NOMO-1 treated with DMSO at 0.1 percent for 48 hours (cell line): ENCODE results near the gene HPN.
"Not testable (repeated sequence)": the region's sequence is repeated elsewhere in the genome, so short reads cannot be mapped to it uniquely, and the experiment has no call there.

Experiments used
- DNase-seq: peaks from one replicate; lab custom pipeline; 2025; ENCODE audit not compliant: unreplicated experiment; lab: John Stamatoyannopoulos, UW

HPN gene

DNA sequence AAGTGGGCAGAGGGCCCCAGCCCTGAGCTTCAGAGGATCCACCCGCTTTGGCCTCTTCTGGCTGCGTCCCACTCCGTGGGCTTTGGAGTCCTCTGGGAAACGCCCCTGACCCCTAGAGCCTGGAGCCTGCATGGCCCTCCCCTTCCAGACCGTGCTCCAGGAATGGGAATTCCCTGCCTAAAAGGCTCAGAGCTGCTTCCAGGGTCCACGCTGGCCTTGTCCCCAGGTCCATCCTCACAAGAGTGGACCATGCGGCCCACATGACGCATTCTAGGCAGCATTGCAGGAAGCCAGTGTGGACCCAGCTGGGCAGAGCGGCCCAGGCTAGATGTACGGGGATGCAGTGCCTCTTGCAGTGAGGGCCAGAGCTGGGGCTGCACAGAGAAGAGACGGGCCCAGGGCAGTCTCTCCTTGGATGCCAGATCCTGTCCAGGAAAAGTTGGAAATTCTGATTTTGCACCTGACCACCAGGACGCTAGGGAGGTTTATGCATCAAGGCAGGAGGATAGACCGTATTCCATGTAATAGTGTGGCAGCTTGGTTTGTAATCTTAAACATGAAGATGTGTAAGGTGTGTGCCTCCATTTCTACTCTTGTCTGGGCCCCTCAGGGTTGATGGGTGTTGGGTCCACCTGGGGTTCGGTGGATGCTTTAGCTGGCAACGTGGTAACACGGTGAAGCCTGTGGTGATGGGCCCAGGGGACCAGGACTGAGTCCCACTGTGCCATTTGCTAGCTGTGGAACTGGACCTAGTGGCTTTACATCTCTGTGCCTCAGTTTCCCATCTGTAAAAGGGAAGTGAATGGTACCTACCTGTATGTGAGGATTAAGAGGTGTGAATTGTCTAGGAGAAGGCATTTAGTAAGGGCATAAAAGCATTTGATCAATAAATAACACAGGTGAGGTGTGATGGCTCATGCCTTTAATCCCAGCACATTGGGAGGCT lies 59.3 kb downstream of the HPN start:
- DNase-seq = no peak

DNA sequence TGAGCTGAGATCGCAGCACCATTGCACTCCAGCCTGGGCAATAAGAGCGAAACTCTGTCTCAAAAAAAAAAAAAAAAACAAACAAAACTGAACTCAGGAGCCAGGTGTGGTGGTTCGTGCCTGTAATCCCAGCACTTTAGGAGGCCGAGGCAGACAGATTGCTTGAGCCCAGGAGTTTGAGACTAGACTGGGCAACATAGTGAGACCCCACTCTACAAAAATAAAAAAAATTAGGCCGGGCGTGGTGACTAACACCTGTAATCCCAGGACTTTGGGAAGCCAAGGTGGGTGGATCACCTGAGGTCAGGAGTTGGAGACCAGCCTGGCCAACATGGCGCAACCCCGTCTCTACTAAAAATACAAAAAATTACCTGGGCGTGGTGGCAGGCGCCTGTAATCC lies 60.4 kb downstream of the HPN start:
- DNase-seq = not testable (repeated sequence)

DNA sequence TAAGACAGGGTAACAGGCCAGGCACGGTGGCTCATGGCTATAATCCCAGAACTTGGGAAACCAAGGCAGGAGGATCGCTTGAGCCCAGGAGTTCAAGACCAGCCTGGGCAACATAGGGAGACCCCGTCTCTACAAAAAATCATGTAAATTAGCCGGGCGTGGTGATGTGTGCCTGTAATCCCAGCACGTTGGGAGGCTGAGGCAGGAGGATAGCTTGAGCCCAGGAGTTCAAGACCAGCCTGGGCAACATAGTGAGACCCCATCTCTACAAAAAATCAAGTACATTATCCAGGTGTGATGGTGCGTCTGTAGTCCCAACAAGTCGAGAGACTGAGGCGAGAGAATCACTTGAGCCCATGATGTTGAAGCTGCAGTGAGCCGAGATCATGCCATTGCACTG lies 62.1 kb downstream of the HPN start:
- not testable (repeated sequence) for DNase-seq

DNA sequence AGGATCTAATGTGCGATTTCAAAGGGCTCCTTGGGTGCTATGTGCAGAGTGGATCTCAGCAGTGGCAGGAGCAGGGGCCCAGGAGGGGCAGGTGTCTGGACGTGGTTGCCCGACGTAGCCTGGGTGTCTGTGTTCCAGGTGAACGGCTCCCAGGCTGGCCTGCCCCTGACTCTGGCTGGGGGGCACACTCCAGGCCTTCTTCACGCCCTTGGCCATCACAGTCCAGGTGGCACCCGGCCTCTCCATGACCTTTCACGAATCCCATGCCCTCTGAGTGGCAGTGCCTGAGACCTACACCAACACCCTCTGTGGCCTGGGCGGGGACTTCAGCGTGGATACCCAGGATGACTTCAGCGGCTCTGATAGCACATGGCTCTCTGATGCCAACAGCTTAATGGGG lies 62.8 kb downstream of the HPN start:
- DNase-seq = no peak

DNA sequence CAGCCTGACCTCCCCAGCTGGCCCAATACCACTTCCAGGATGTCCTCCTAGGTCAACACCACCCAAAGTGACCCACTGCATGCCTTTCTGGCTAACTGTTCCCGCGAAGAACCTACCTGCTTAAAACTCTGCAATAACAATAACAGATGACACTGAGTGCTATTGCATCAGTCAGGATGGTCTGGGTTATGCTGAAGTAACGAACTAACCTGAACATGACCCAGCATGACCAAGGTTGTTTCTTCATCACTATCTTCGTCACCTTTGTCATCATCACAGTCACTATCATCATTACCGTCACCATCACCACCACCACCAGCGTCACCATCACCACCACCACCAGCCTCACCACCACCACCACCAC lies 63.5 kb downstream of the HPN start:
- no peak for DNase-seq

DNA sequence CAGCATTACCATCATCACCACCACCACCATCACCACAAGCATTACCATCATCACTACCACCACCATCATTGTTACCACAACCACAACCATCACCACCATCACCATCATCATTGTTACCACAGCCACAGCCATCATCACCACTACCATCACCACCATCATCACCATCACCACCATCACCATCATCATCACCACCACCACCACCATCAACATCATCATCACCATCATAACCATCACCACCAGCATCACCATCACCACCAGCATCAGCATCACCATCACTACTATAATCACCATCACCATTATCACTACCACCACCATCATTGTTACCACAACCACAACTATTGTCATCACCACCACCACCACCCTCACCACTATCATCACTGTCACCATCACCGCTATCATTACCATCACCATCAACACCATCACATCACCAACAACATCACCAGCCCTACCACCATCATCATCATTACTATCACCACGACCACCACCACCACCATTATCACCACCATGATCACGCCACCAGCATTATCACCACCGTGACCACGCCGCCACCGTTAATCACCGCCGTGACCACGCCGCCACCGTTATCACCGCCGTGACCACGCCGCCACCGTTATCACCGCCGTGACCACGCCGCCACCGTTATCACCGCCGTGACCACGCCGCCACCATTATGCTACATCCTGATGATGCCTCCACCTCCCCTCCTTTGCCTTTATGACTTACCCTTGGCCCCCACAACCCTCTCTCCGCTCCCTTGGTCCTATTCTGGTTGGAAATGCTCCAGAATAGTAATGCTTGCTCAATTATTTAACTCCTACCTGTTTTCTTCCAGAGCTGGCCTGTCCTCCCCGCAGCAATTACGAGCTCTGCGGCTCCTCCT lies 64.1 kb downstream of the HPN start:
- DNase-seq = no peak

DNA sequence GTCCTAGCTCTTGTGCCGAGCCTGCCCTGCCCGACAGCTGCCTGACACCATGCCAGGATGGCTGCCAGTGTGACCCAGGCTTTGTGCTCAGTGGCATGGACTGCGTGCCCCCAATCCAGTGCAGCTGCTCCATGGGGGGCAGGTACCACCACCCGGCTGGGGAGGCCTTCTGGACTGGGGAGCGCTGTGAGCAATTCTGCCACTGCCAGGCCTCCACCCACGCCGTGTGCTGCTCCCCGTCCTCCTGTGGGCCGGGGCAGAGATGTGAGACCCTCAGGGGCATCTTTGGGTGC lies 64.7 kb downstream of the HPN start:
- DNase-seq = no peak

DNA sequence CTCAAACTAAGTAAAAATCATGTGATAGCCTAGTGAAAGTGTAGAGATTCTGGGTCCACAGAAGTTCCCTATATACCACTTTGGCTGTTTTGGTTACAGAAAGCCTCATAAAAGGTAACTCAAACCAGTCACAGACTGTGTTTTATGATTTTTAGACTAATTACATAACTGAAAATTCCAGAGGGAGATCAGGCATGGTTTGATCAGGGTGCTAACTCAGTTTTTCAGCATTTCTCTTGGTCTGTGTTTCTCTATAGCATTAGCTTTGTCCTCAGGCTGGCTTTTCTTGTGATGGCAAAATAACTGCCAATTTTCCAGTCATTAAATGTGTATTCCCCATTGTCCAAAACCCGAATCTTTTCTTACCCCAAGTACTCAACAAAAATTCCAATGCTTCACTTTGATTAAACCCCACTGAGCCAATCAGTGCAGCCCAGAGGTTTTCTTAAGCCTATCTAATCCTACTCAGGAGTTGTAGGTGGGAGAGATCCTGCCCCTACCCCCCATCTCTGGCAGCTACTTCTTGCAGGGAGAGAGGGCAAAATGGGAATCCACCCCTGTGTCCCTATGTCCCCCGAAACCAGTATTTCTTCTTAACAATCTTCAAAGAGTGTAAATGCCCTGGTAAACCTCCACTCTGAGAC lies 65.5 kb downstream of the HPN start:
- DNase-seq = no peak

DNA sequence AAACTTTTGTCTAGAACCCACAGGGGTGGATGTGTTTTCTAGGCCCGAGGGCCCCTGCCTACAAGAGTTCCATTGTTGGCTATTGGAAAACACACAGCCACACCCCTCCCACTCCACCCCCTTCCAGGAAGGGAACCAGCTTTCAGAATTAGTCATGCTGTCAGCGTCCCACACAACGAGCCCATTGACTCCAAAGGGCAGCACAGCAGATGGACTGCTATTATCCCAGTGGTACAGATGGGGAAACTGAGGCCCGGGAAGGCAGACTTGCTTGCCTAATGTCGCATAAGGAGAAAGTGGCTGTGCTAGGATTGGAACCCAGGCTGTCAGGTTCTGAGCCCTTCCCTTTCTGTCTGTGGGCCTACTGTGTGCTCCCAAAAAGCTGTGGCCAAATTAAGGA lies 66.0 kb downstream of the HPN start:
- no peak for DNase-seq

DNA sequence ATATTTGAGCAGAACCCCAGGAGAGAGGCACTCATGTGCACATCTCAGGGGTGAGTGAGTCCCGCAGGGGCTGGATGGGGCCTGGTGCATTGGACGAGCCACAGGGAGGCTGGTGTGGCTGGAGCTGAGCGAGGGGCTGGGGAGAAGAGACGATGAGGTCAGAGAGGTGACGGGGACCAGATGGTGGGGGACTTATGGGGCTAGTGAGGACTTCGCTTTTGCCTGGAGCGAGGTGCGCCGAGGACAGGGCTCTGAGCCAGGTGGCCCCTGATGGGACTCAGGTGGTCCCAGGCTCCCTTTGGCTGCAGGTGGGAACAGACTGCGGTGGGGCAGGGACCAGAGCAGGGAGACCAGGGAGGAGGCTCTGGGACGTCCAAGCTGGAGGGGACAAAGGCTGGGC lies 67.2 kb downstream of the HPN start:
- DNase-seq = no peak

DNA sequence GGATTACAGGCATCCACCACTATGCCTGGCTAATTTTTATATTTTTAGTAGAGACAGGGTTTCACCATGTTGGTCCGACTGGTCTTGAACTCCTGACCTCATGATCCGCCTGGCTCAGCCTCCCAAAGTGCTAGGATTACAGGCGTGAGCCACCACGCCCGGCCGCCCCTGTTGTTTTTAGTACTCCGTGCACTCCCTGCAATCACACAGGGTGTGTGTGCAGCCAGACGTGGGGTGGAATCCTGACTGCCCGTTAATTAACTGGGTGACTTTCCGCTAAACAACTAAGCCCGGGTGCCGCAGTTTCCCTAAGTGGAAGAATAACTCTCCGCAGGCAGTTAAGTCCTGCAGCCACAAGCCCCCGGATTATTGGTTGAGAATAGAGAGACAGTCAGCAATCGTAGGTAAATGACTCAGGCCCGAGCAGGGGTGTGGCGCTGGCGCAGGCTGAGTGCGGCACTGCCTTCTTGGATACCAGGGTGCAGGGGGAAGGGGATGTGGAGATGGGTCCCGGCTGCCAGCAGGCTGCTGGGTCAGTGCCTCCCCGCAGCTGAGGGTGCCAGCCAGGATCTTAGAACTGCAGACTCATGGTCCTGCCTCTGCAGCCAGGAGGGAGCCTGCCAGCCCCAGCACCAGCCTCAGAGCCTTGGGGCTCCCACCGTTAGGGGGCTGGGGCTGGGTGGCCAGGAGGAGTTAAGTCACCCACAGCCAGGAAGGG lies 68.0 kb downstream of the HPN start:
- DNase-seq = no peak

DNA sequence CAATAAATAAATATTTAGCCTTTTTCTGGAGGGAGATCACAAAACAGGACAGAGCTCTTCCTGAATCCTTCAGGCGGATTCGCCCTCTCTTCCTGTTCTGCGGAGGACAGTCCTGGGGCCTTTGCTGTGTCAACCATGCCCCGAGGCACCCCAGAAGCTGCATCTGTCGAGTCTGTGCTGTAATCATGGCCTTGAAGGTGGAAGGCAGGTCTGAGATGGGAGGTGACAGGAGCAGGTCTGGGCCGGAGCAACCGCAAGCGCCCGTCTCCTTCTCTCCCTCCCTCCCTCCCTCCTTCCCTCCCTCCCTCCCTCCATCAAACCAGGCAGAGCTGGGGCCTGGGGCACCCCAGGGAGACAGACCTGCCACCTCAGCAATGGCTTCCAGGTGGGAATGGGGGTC lies 69.5 kb downstream of the HPN start:
- DNase-seq = no peak

DNA sequence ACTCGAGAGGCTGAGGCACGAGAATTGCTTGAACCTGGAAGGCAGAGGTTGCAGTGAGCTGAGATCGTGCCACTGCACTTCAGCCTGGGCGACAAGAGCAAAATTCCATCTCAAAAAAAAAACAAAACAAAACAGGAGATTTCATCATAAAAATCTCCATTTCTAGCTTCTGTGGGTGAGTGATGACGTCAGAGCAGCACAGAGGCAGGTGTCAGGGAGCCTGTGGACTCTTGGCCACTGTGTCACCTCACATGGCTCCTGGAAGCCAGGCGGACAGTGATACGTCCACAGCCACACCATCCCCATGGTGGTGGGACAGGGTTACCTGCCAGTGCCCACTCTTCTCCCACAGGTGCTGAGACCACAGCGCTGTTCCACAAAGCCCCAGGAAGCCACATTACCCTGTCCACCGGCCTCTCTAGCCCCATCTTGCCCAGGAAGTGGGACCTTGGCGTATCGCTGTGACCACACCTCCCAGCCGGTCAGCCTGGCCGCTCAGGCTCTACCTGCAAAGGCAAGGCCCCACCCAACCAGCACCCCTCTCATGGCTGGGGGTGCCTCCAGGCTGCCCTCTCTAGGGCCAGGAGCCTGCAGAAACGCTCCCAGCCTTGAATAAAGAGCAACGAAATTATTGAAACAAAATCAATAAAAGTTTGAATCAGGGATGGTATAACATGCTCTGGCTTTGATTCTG lies 71.6 kb downstream of the HPN start:
- DNase-seq = no peak

DNA sequence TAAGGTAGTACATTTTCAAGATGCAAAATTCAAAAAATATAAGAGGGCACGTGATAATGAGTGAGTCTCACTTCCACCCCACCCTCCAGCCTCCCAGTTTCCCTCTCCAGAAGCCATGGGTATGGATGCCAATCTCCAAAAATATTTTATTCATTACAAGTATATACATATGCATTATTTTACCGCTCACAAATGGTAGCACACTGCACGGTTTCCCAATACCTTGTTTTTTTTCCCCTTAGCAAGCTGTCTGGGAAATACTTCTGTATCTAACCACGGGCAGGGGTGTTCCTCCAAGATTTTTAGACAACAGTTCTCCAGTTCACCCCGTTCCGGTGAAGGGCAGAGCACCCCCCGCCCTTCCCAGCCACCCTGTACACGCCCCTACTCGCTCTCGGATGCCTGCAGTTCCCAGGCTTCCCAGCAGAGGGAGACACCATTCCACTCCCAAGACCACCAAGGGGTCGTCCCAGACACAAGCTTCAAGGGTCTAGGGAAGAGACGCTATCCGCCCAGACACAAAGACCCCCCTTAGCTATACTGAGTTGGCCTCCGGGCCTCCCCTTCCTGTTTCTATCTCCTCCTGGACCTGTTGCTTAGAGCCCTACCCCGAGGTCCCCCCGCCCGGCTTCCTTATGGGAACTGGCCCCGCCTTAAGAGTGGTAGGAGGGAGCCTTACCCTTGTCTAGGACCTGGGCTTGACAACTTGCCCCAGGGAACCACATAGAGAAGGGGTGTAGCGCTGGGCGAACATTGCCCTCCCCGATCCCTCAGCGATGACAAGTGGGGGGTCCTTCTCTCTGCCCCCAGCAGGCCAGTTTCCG lies 73.0 kb downstream of the HPN start:
- peak; percentile 33 for DNase-seq

DNA sequence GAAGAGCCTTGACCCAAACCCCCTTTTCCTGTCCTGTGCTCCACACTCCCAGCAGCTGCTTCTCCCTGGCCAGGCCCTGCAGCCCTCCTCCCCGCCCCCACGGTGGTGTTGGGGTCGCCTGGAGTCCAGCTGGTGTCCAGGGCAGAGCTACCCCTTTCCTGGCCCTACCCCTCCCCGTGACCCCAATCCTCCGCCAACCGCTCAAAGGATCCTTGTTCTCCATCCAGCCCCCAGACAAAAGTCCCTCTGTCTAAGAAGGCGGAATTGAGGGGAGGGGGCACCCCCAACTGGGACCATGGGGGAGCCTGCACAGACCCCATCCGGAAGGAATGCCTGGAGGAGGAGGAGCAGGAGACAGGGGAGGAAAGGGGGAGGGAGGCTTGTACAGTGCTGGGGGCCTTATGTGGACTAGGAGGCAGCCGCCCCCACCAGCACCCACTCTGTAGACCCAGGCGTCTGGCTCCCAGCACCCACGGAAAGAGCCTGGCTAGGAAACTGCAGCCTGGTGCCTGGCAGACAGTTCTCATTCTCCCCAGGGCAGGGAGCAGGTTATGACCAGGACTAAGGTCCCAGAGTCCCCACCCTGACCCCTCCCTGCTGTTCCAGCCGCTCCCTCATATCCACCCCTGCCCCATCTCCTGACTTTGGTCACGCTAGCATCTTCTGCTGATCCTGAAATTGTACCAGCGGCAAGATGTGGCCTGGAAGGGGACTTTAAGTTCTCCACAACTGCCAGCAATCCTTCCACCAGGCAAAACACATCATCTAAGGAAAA lies 73.8 kb downstream of the HPN start, which contains the start of gene FXYD3:
Gene FXYD3, plus strand, starts transcription at position 647 of the 775 bp plus-strand sequence. CDS start 3,554 bp downstream, outside the sequence.
- DNase-seq = no peak
